Activated T-helper 2 cell treated with anti-CD3 and anti-CD28 coated beads, Interferon-gamma antibody, Interleukin-2, Interleukin-4, amounts not matched to agents 10 μg/mL and 5 μg/mL and 100 μg/mL, durations not matched to agents 14 hours and 24 hours and 36 hours (primary cell): Measurements from ENCODE around the gene NR1H2. TPM values are rescaled to one million over a fixed set of nuclear protein-coding genes. Genes with fewer than 3 reads are reported as not detected.
A peak's percentile ranks its signal among the peaks of the same experiment; 100 is the strongest.

Experiments
- DNase-seq: peaks from one replicate; pipeline ENCODE4 v3.0.0; 2021; ENCODE audit warnings: low spot score
- H3K27ac Mint-ChIP-seq: one replicate; pipeline ENCODE4 v1.8.0; 2021; ENCODE audit warnings: mixed read lengths
- H3K27me3 Mint-ChIP-seq: one replicate; pipeline ENCODE4 v1.8.0; 2021; ENCODE audit warnings: low read depth, mixed read lengths
- H3K36me3 Mint-ChIP-seq: one replicate; pipeline ENCODE4 v1.8.0; 2021; ENCODE audit warnings: low read depth, mixed read lengths
- H3K4me1 Mint-ChIP-seq: one replicate; pipeline ENCODE4 v1.8.0; 2021; ENCODE audit warnings: low read depth, mixed read lengths
- H3K4me3 Mint-ChIP-seq: one replicate; pipeline ENCODE4 v1.8.0; 2021; ENCODE audit warnings: low read depth, mild to moderate bottlenecking, moderate library complexity, mixed read lengths
- H3K9me3 Mint-ChIP-seq: one replicate; pipeline ENCODE4 v1.8.0; 2021; ENCODE audit warnings: mixed read lengths
- intact Hi-C: fragments of 100-400 bp; cut with micrococcal nuclease; formaldehyde crosslinking; loops from one replicate; pipeline ENCODE4 v1.15.1; 2023
- total RNA-seq: library from RNA; stranded (reverse); gene quantifications from 2 replicates; pipeline ENCODE4 v1.2.3, GENCODE V29; 2022

Gene NR1H2
- total RNA-seq, 1 donor from 2014 or later = 79.9 TPM

DNA sequence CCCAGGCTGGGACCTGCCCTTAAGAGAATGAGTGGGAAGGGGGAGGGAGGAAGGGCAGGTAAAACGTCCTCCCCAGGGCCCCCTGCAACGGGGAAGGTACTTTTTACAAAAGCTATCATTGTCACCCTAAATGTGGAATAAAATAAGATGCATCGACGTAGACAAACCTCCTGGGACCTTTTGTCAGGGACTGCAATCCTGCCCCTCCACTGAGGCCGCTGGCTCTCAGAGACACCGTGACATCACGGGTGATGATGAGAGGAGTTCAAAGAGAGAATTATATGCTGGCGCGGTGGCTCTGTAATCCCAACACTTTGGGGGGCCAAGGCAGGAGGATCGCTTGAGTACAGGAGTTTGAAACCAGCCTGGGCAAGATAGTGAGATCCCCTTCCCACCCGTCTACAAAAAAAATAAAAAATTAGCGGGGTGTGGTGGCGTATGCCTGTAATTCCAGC, 54.7 kb downstream of the NR1H2 start:
- H3K9me3 Mint-ChIP-seq = no peaks in the 10 kb centered on the region
- no peak overlapping the region for H3K27ac Mint-ChIP-seq
- H3K36me3 Mint-ChIP-seq = no peaks in the 10 kb centered on the region
- intact Hi-C loops = no loop called here
- no peak for DNase-seq
- peaks cover 13% of the 10 kb centered on the region for H3K27me3 Mint-ChIP-seq
- H3K4me3 Mint-ChIP-seq = peak overlapping the region; percentile 90
- peaks cover 8% of the 10 kb centered on the region for H3K4me1 Mint-ChIP-seq

DNA sequence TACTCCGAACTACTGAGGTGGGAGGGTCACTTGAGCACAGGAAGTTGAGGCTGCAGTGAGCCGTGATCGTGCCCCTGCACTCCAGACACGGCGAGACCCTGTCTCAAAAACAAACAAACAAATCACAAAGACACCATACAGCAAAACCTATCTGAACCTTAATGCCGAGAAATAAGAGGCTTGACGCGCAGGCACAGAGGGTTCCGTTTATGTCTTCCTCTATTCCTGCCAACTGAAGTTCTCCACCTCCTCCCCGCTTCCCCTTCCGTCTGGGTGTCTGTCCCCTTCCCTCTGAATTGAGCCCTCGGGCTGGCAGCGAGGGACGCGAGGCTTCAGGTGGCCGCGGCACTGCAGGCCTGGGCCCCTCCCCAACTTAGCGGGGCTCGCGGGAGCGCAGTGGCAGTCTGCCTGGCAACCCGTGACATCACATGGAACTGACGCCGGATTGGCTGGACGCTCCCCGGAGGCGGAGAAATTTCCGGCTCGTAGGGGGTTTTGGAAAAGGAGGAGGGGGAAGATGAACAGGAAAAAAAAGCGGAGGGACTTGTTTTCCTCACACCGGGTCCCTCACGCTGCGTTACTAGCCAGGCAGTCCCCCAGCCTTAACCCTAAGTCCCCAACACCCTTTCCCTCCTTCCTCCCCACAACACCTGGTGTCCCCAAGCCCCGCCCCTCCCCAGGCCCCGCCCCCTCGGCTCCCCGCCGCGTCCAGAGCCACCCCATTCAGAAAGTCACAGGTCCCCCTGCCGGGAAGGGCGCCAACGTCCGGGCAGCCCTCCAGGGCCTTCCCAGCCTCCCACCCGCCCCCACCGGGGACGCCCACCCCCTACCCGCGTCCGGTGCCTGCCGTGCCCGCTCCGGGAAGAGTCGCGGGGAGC, 55.3 kb downstream of the NR1H2 start:
- H3K9me3 Mint-ChIP-seq = no peaks in the 10 kb centered on the region
- intact Hi-C loops = no loop called here
- peak; percentile 84 for DNase-seq
- H3K27ac Mint-ChIP-seq = peak overlapping the region; percentile 92
- H3K4me1 Mint-ChIP-seq = peaks cover 8% of the 10 kb centered on the region
- H3K36me3 Mint-ChIP-seq = no peaks in the 10 kb centered on the region
- H3K4me3 Mint-ChIP-seq = peak overlapping the region; percentile 90
- peaks cover 13% of the 10 kb centered on the region for H3K27me3 Mint-ChIP-seq

DNA sequence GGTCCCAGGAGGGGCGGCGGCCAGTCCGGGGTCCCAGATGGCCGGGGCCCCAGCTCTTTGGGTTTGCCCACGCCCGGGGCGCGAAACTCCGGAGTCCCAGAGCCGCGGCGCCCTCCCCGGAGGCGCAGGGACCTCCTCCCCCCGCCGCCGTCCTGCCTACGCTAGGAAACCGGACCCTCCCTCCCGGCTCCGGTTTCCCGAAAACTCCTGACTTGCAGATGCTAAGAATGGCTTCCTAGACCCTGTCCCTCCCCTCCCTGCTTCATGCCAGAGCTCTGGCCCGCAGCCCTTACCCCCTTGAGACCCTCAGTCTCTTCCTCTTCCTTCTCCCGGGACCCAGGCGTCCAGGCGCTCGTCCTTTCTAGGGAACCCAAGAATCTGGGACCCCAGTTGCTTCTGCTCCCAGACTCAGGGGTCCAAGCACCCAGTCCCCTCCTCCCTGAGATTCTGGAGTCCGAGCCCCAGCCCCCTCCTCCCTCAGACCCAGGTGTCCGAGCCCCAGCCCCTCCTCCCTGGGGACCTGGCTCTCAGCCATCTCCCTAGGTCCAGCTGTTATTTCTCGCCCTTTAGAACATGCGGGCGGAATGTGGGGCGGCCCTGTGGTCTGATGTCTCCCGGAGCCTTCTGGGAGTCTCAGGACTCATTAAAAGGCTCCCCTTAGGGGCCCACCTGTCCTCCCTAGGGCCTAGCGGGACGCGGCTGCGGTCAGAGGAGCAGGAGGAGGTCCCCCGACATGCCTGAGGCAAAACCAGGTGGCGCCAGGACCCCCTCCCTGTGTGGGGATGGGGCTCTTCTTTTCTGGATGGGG, 56.2 kb downstream of the NR1H2 start, which contains the start of gene MYBPC2:
Gene MYBPC2 (plus strand): TSS at position 672 of the 808 bp plus-strand sequence. CDS start 62 bp downstream, at position 734.
- peaks cover 8% of the 10 kb centered on the region for H3K4me1 Mint-ChIP-seq
- intact Hi-C loops = no loop called here
- no peaks in the 10 kb centered on the region for H3K36me3 Mint-ChIP-seq
- peaks cover 13% of the 10 kb centered on the region for H3K27me3 Mint-ChIP-seq
- peak within 1 kb of the TSS; percentile 92 for H3K27ac Mint-ChIP-seq
- H3K9me3 Mint-ChIP-seq = no peaks in the 10 kb centered on the region
- DNase-seq = no peak
- peak within 1 kb of the TSS; percentile 90 for H3K4me3 Mint-ChIP-seq

Other genes with a start within 250 kb of the NR1H2 start
- gene IZUMO2, start 213.2 kb upstream of the NR1H2 start, total RNA-seq = not detected in 2 replicates
- not detected in 2 replicates for gene MYH14, start 172.8 kb upstream of the NR1H2 start, total RNA-seq
- 17.6 and 19.2 TPM in 2 replicates for gene KCNC3, start 47.1 kb upstream of the NR1H2 start, total RNA-seq
- gene NAPSA, start 10.8 kb upstream of the NR1H2 start, total RNA-seq = 5.1 and 5.5 TPM in 2 replicates
- 153 and 162 TPM in 2 replicates for gene POLD1, start 7.9 kb downstream of the NR1H2 start, total RNA-seq
- gene SPIB, start 42.5 kb downstream of the NR1H2 start, total RNA-seq = 0.66 and 0.80 TPM in 2 replicates
- gene MYBPC2, start 56.4 kb downstream of the NR1H2 start, total RNA-seq = 0.21 and 0.25 TPM in 2 replicates
- gene EMC10, start 100.0 kb downstream of the NR1H2 start, total RNA-seq = 76.0 and 76.2 TPM in 2 replicates
- 0.28 and 0.82 TPM in 2 replicates for gene GARIN5A, start 100.4 kb downstream of the NR1H2 start, total RNA-seq
- gene JOSD2, start 134.7 kb downstream of the NR1H2 start, total RNA-seq = 39.9 and 43.6 TPM in 2 replicates
- gene ASPDH, start 137.5 kb downstream of the NR1H2 start, total RNA-seq = not detected in 2 replicates
- 0.18 TPM in 1 of 2 replicates, not detected in the other for gene LRRC4B, start 192.0 kb downstream of the NR1H2 start, total RNA-seq